ENCODE results near the gene PHF13. TPM values are rescaled to one million over a fixed set of nuclear protein-coding genes. Genes with fewer than 3 reads are reported as not detected.

PHF13 gene
- total RNA-seq, 1 experiment from 2014 or later, result 55.8 TPM

DNA sequence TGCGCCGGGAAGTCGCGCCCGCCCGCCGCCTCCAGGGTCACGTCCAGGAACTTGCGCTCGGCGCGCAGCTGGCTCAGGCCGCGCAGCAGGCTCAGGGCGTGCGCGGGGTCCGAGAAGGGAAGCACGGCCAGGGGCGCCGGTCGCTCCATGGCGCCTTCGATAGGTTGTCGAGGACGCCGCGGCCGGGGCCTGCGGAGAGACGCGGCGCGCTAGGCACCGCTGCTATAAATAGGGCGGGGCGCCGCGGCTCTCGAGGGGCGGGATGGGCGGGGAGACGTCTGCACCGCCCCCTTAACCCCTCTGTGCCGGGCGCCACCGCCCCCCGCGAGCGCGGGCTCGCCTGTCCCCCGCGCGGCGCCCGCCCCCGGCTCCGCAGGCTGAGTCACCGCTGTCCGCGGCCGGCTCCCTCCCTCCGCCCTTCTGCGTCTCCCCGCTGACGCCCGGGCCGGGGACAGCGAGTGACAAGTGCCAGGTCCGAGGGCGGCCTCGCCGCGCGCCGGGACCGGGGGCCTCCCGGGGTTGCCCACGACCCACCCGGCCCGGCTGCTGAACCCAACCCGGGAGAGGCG lies 10.8 kb upstream of the PHF13 start, which contains the start of gene KLHL21:
TSS of gene KLHL21 (minus strand) at position 201 of the 569 bp plus-strand sequence. CDS start at position 149, 52 bp downstream.
- WGBS (ENCODE audit: extremely low coverage, insufficient read length, low lambda C conversion rate), result no CpG with 5 or more reads among the region's 84 CpGs

More for the DNA sequence above, 10.8 kb upstream of the PHF13 start, which contains the start of gene KLHL21:
- H3K27me3 ChIP-seq (ENCODE audit: insufficient read depth, low read length), result no peaks in the 10 kb centered on the region
- Mint-ChIP-seq H3K27ac (peak within 1 kb of the TSS; percentile 87 to 98 (median 91); a peak in 4 of 7 replicates), H3K36me3 (ENCODE audit: insufficient read depth in 1 of 3, low read depth in 3 of 3) (peaks cover 7 to 24% (median 15%) of the 10 kb centered on the region in 3 experiments), H3K9me3 (no peaks in the 10 kb centered on the region; a peak in 1 of 5 replicates), H3K4me1 (peaks cover 26 to 29% of the 10 kb centered on the region in 2 experiments), H3K27me3 (ENCODE audit: low read depth) (no peaks in the 10 kb centered on the region), H3K4me3 (peak within 1 kb of the TSS; percentile 88 to 94)
- no peaks in the 10 kb centered on the region for H3K4me1 ChIP-seq (ENCODE audit: insufficient read depth, low read length)
- H2BK120ac ChIP-seq (ENCODE audit: low read depth, low read length, poor library complexity, severe bottlenecking), result peak within 1 kb of the TSS; percentile 99
- TF ChIP-seq, protein P1, sequence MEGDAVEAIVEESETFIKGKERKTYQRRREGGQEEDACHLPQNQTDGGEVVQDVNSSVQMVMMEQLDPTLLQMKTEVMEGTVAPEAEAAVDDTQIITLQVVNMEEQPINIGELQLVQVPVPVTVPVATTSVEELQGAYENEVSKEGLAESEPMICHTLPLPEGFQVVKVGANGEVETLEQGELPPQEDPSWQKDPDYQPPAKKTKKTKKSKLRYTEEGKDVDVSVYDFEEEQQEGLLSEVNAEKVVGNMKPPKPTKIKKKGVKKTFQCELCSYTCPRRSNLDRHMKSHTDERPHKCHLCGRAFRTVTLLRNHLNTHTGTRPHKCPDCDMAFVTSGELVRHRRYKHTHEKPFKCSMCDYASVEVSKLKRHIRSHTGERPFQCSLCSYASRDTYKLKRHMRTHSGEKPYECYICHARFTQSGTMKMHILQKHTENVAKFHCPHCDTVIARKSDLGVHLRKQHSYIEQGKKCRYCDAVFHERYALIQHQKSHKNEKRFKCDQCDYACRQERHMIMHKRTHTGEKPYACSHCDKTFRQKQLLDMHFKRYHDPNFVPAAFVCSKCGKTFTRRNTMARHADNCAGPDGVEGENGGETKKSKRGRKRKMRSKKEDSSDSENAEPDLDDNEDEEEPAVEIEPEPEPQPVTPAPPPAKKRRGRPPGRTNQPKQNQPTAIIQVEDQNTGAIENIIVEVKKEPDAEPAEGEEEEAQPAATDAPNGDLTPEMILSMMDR (conservative IDR thresholded peaks at IDR 0.05), result no peak
- no peak within 1 kb of the TSS for H2BK15ac ChIP-seq (ENCODE audit: low read depth, low read length)
- no peak within 1 kb of the TSS for H4K8ac ChIP-seq (replicated peaks; ENCODE audit: insufficient read length, low read depth, low read length)
- H3K79me1 ChIP-seq (ENCODE audit: insufficient read depth, low read depth, low read length, poor library complexity, severe bottlenecking), result no peaks in the 10 kb centered on the region
- no peaks in the 10 kb centered on the region for H3K9me3 ChIP-seq (ENCODE audit: control insufficient read depth, low read depth, low read length)
- H4K91ac ChIP-seq (ENCODE audit: insufficient read length, low read depth, low read length), result no peak within 1 kb of the TSS
- peaks cover 21% of the 10 kb centered on the region for H3K23me2 ChIP-seq (ENCODE audit: insufficient read length, low read depth, low read length, poor library complexity, severe bottlenecking)
- peaks cover 2% of the 10 kb centered on the region for H4K20me1 ChIP-seq (ENCODE audit: control insufficient read depth, insufficient read depth, insufficient read length)
- H4K5ac ChIP-seq (ENCODE audit: insufficient read length, low read depth, low read length), result peak within 1 kb of the TSS; percentile 13
- peak within 1 kb of the TSS; percentile 96 for H3K14ac ChIP-seq (ENCODE audit: insufficient read depth, low read length)
- H3K27ac ChIP-seq (ENCODE audit: insufficient read length, low read depth, low read length), result peak within 1 kb of the TSS; percentile 46
- no peak within 1 kb of the TSS for H3K56ac ChIP-seq (ENCODE audit: insufficient read length, low read depth, low read length)
- H3K9ac ChIP-seq (ENCODE audit: extremely low read depth, insufficient read length, low read length), result peak within 1 kb of the TSS; percentile 69
- H3T11ph ChIP-seq (ENCODE audit: low read length), result peak within 1 kb of the TSS; percentile 78
- H2AK5ac ChIP-seq (ENCODE audit: insufficient read length, low read length), result no peak within 1 kb of the TSS
- peak within 1 kb of the TSS; percentile 97 for H3K18ac ChIP-seq (ENCODE audit: insufficient read length, low read depth, low read length)
- peaks cover 18% of the 10 kb centered on the region; the same call in 1 of the 2 replicates for H3K79me2 ChIP-seq (ENCODE audit: insufficient read depth, low read length)
- H2AFZ ChIP-seq (ENCODE audit: low read length), result no peak within 1 kb of the TSS
- peak within 1 kb of the TSS; percentile 93; the same call in 1 of the 2 replicates for H3K4ac ChIP-seq (ENCODE audit: low read depth, low read length)
- H3K4me2 ChIP-seq (ENCODE audit: insufficient read depth, insufficient read length, low read length), result peak within 1 kb of the TSS; percentile 83
- no peak within 1 kb of the TSS for H2BK20ac ChIP-seq (ENCODE audit: low read depth, low read length, poor library complexity, severe bottlenecking)
- H3K23ac ChIP-seq (ENCODE audit: insufficient read length, low read depth, low read length), result no peak within 1 kb of the TSS
- peak; percentile 80 for DNase-seq
- peak within 1 kb of the TSS; percentile 68 for H2BK12ac ChIP-seq (ENCODE audit: insufficient read length, low read depth, low read length)
- H2BK5ac ChIP-seq (ENCODE audit: insufficient read length, low read length), result no peak within 1 kb of the TSS
